H9 (cell line): ENCODE measurements around the gene ZNF350. TPM values are rescaled to one million over a fixed set of nuclear protein-coding genes. Genes with fewer than 3 reads are reported as not detected.
"Not testable (repeated sequence)": the region's sequence is repeated elsewhere in the genome, so short reads cannot be mapped to it uniquely, and the experiment has no call there.

ENCODE experiments used
- DNase-seq: peaks from one replicate; pipeline ENCODE4 v3.0.0-alpha.2; 2017
- H2AFZ ChIP-seq: one replicate; pipeline ENCODE4 v1.6.1; 2013; ENCODE audit warnings: mild to moderate bottlenecking, low read length, control low read depth, moderate library complexity
- H2AK5ac ChIP-seq: 2 replicates; pipeline ENCODE4 v1.6.1; 2013; ENCODE audit warnings: low read length, control low read depth, mixed read lengths; ENCODE audit not compliant: insufficient read length
- H2BK120ac ChIP-seq: one replicate; pipeline ENCODE4 v1.6.1; 2013; ENCODE audit warnings: low read depth, mild to moderate bottlenecking, low read length, control low read depth, inconsistent platforms; ENCODE audit not compliant: poor library complexity, severe bottlenecking
- H2BK12ac ChIP-seq: 2 replicates; pipeline ENCODE4 v1.6.1; 2013; ENCODE audit warnings: low read length, control low read depth, mixed read lengths, low read depth; ENCODE audit not compliant: insufficient read length
- H2BK15ac ChIP-seq: 2 replicates; pipeline ENCODE4 v1.6.1; 2013; ENCODE audit warnings: low read depth, low read length, control low read depth
- H2BK20ac ChIP-seq: one replicate; pipeline ENCODE4 v1.6.1; 2013; ENCODE audit warnings: low read depth, mild to moderate bottlenecking, low read length, control low read depth, inconsistent platforms; ENCODE audit not compliant: poor library complexity, severe bottlenecking
- H2BK5ac ChIP-seq: 2 replicates; pipeline ENCODE4 v1.6.1; 2013; ENCODE audit warnings: low read length, control low read depth, mixed read lengths; ENCODE audit not compliant: insufficient read length
- H3K14ac ChIP-seq: 2 replicates; pipeline ENCODE4 v1.6.1; 2013; ENCODE audit warnings: low read length, control low read depth; ENCODE audit not compliant: insufficient read depth
- H3K18ac ChIP-seq: 2 replicates; pipeline ENCODE4 v1.6.1; 2013; ENCODE audit warnings: low read depth, mild to moderate bottlenecking, mixed read lengths, low read length, control low read depth; ENCODE audit not compliant: insufficient read length
- H3K23ac ChIP-seq: 2 replicates; pipeline ENCODE4 v1.6.1; 2013; ENCODE audit warnings: low read length, control low read depth, mixed read lengths, low read depth; ENCODE audit not compliant: insufficient read length
- H3K23me2 ChIP-seq: 2 replicates; pipeline ENCODE4 v1.6.1; 2013; ENCODE audit warnings: low read depth, mild to moderate bottlenecking, mixed read lengths, low read length, control low read depth; ENCODE audit not compliant: insufficient read length, poor library complexity, severe bottlenecking
- H3K27ac ChIP-seq: 2 replicates; pipeline ENCODE4 v1.5.1; 2013; ENCODE audit warnings: low read length, control low read depth, mixed read lengths, low read depth; ENCODE audit not compliant: insufficient read length
- H3K27me3 ChIP-seq: 2 replicates; pipeline ENCODE4 v1.6.1; 2013; ENCODE audit warnings: low read length, control low read depth, inconsistent platforms; ENCODE audit not compliant: insufficient read depth
- H3K4ac ChIP-seq: 2 replicates; pipeline ENCODE4 v1.6.1; 2013; ENCODE audit warnings: low read depth, mild to moderate bottlenecking, control low read depth, inconsistent platforms, low read length, moderate library complexity
- H3K4me1 ChIP-seq: 2 replicates; pipeline ENCODE4 v1.6.1; 2013; ENCODE audit warnings: low read length, control low read depth, inconsistent platforms; ENCODE audit not compliant: insufficient read depth
- H3K4me2 ChIP-seq: 2 replicates; pipeline ENCODE4 v1.6.1; 2013; ENCODE audit warnings: low read length, control low read depth, mixed read lengths; ENCODE audit not compliant: insufficient read length, insufficient read depth
- H3K56ac ChIP-seq: 2 replicates; pipeline ENCODE4 v1.6.1; 2013; ENCODE audit warnings: low read depth, mild to moderate bottlenecking, mixed read lengths, low read length, control low read depth; ENCODE audit not compliant: insufficient read length
- H3K79me1 ChIP-seq: 2 replicates; pipeline ENCODE4 v1.6.1; 2013; ENCODE audit warnings: low read depth, mild to moderate bottlenecking, moderate library complexity, low read length, control low read depth, inconsistent platforms; ENCODE audit not compliant: insufficient read depth, poor library complexity, severe bottlenecking
- H3K79me2 ChIP-seq: 2 replicates; pipeline ENCODE4 v1.6.1; 2013; ENCODE audit warnings: low read length, control low read depth, inconsistent platforms; ENCODE audit not compliant: insufficient read depth
- H3K9ac ChIP-seq: 2 replicates; pipeline ENCODE4 v1.6.1; 2013; ENCODE audit warnings: low read length, control low read depth, mixed read lengths; ENCODE audit not compliant: insufficient read length; ENCODE audit errors: extremely low read depth
- H3K9me3 ChIP-seq: one replicate; pipeline ENCODE4 v1.6.1; 2013; ENCODE audit warnings: low read depth, low read length, inconsistent platforms; ENCODE audit not compliant: control insufficient read depth
- H3T11ph ChIP-seq: one replicate; pipeline ENCODE4 v1.6.1; 2013; ENCODE audit warnings: mild to moderate bottlenecking, low read length, control low read depth, inconsistent platforms
- H4K20me1 ChIP-seq: one replicate; pipeline ENCODE4 v1.6.1; 2013; ENCODE audit not compliant: control insufficient read depth, insufficient read length, insufficient read depth
- H4K5ac ChIP-seq: 2 replicates; pipeline ENCODE4 v1.6.1; 2013; ENCODE audit warnings: low read depth, mild to moderate bottlenecking, mixed read lengths, low read length, control low read depth; ENCODE audit not compliant: insufficient read length
- H4K8ac ChIP-seq: replicated peaks from 2 replicates; pipeline ENCODE4 v1.6.1; 2013; ENCODE audit warnings: low read length, control low read depth, mixed read lengths, low read depth; ENCODE audit not compliant: insufficient read length
- H4K91ac ChIP-seq: 2 replicates; pipeline ENCODE4 v1.6.1; 2013; ENCODE audit warnings: low read depth, mild to moderate bottlenecking, moderate library complexity, mixed read lengths, low read length, control low read depth; ENCODE audit not compliant: insufficient read length
- H3K27ac Mint-ChIP-seq, 3 experiments: 2 replicates in 2 of 3; 3 replicates in 1 of 3; pipeline ENCODE4 v1.8.0; 2020 to 2021; ENCODE audit warnings: mixed read lengths in 3 of 3, mild to moderate bottlenecking in 1 of 3, moderate library complexity in 1 of 3
- H3K27me3 Mint-ChIP-seq: 2 replicates; pipeline ENCODE4 v1.8.0; 2021; ENCODE audit warnings: low read depth, mild to moderate bottlenecking, moderate library complexity, mixed read lengths
- H3K36me3 Mint-ChIP-seq, 3 experiments: 2 replicates in 2 of 3; 3 replicates in 1 of 3; pipeline ENCODE4 v1.8.0; 2020 to 2021; ENCODE audit warnings: low read depth in 3 of 3, mixed read lengths in 3 of 3; ENCODE audit not compliant: insufficient read depth in 1 of 3
- H3K4me1 Mint-ChIP-seq, 2 experiments: 2 replicates each; pipeline ENCODE4 v1.8.0; 2020; ENCODE audit warnings: mixed read lengths in 2 of 2
- H3K4me3 Mint-ChIP-seq, 2 experiments: 2 replicates in 1 of 2; 3 replicates in 1 of 2; pipeline ENCODE4 v1.8.0; 2020 to 2021; ENCODE audit warnings: mild to moderate bottlenecking in 2 of 2, mixed read lengths in 2 of 2, moderate library complexity in 1 of 2
- H3K9me3 Mint-ChIP-seq, 2 experiments: 2 replicates in 1 of 2; 3 replicates in 1 of 2; pipeline ENCODE4 v1.8.0; 2020; ENCODE audit warnings: mild to moderate bottlenecking in 2 of 2, mixed read lengths in 2 of 2, moderate library complexity in 1 of 2
- WGBS: extraction: QIAGEN DNeasy Blood & Tissue Kit; methylation state at CpG from one replicate; pipeline ENCODE4 v1.1.7; 2013; ENCODE audit warnings: missing lambda C conversion rate, low lambda C conversion rate, mixed read lengths; ENCODE audit not compliant: insufficient read length; ENCODE audit errors: extremely low coverage; 5-methylcytosine and 5-hydroxymethylcytosine counted together
- total RNA-seq: library from RNA; stranded (reverse); gene quantifications from 2 replicates; pipeline ENCODE4 v1.2.1, GENCODE V29; 2021
- TF ChIP-seq, protein P1 (sequence below): fragments of 200-600 bp; sonication (generic); conservative IDR thresholded peaks from 3 replicates; pipeline ENCODE4 v1.8.0; 2021; ENCODE audit warnings: antibody characterized with exemption, mild to moderate bottlenecking

ZNF350 gene
- total RNA-seq, 1 experiment from 2014 or later = 12.9 TPM

DNA sequence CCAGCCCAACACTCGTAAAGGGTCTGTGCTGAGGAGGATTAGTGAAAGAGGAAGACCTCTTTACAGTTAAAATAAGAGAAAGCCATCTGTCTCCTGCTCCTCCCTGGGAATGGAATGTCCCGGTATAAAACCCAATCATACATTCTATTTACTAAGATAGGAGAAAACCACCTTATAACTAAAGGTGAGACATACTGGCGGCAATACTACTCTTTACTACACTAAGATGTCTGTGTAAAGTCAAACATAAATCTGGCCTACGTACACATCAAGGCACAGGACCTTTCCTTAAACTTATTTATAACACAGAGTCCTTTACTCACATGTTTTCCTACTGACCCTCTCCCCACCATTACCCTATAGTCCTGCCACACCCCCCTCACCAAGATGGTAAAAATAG, 3.3 kb downstream of the ZNF350 start:
- H4K5ac ChIP-seq = no peak overlapping the region
- no peak overlapping the region for H3K4ac ChIP-seq
- no peak overlapping the region for H2BK120ac ChIP-seq
- H2BK12ac ChIP-seq = no peak overlapping the region
- no CpG with 5 or more reads among the region's 4 CpGs for WGBS
- no peak overlapping the region for H2BK20ac ChIP-seq
- peaks cover 43 to 54% (median 45%) of the 10 kb centered on the region in 3 experiments for H3K36me3 Mint-ChIP-seq
- peaks cover 4 to 8% of the 10 kb centered on the region in 2 experiments for H3K4me1 Mint-ChIP-seq
- no peak overlapping the region for H3K56ac ChIP-seq
- no peak for DNase-seq
- no peak overlapping the region for H3K27ac Mint-ChIP-seq
- H3K23ac ChIP-seq = no peak overlapping the region
- no peaks in the 10 kb centered on the region for H3K79me1 ChIP-seq
- no peak overlapping the region for H3K4me3 Mint-ChIP-seq
- no peak overlapping the region for H4K91ac ChIP-seq
- no peak overlapping the region for H3K18ac ChIP-seq
- TF ChIP-seq, protein P1, sequence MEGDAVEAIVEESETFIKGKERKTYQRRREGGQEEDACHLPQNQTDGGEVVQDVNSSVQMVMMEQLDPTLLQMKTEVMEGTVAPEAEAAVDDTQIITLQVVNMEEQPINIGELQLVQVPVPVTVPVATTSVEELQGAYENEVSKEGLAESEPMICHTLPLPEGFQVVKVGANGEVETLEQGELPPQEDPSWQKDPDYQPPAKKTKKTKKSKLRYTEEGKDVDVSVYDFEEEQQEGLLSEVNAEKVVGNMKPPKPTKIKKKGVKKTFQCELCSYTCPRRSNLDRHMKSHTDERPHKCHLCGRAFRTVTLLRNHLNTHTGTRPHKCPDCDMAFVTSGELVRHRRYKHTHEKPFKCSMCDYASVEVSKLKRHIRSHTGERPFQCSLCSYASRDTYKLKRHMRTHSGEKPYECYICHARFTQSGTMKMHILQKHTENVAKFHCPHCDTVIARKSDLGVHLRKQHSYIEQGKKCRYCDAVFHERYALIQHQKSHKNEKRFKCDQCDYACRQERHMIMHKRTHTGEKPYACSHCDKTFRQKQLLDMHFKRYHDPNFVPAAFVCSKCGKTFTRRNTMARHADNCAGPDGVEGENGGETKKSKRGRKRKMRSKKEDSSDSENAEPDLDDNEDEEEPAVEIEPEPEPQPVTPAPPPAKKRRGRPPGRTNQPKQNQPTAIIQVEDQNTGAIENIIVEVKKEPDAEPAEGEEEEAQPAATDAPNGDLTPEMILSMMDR = no peak
- no peaks in the 10 kb centered on the region for H4K20me1 ChIP-seq
- no peaks in the 10 kb centered on the region for H3K27me3 ChIP-seq
- H3K9me3 ChIP-seq = peaks cover 11% of the 10 kb centered on the region
- no peak overlapping the region for H3K27ac ChIP-seq
- no peak overlapping the region for H2BK15ac ChIP-seq
- H2AK5ac ChIP-seq = no peak overlapping the region
- peaks cover 7% of the 10 kb centered on the region; the same call in 1 of the 2 replicates for H3K79me2 ChIP-seq
- no peak overlapping the region for H4K8ac ChIP-seq
- H2AFZ ChIP-seq = no peak overlapping the region
- H3K23me2 ChIP-seq = peaks cover 8% of the 10 kb centered on the region
- H3K4me1 ChIP-seq = no peaks in the 10 kb centered on the region; the same call in 1 of the 2 replicates
- no peak overlapping the region for H3K14ac ChIP-seq
- H3K9ac ChIP-seq = no peak overlapping the region
- peaks cover 2% of the 10 kb centered on the region for H3K27me3 Mint-ChIP-seq
- peaks cover 44 to 67% of the 10 kb centered on the region in 2 experiments for H3K9me3 Mint-ChIP-seq
- H3K4me2 ChIP-seq = no peak overlapping the region
- H3T11ph ChIP-seq = no peak overlapping the region
- H2BK5ac ChIP-seq = no peak overlapping the region

DNA sequence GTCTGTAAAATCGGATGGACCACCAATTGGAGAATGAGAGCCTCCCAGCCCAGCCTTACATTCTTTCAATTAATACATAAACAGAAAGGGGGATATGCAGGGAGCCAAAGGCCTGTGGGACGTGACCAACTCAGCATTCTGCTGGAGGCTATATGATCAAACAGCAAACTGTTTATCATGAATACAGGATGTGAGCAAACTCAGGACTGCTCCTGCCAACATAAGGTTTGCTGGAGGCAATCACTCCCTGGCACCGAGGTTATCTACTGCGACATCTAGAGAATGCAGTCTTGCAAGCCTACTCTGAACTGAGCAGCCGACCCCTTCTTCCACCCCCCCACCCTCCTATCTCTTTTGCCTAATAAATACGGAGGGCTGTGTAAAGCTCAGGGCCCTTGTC, 5.7 kb downstream of the ZNF350 start:
- H3K27ac Mint-ChIP-seq, H3K79me1 ChIP-seq, H3K23me2 ChIP-seq, H2BK5ac ChIP-seq, H2BK15ac ChIP-seq, H3K27me3 Mint-ChIP-seq, H3K27me3 ChIP-seq, H2BK20ac ChIP-seq, H3K4ac ChIP-seq, H4K91ac ChIP-seq, DNase-seq, H3K27ac ChIP-seq, H3K9ac ChIP-seq, H3K4me2 ChIP-seq, H3K56ac ChIP-seq, H4K8ac ChIP-seq, H2BK12ac ChIP-seq, H3K79me2 ChIP-seq, H3K4me1 ChIP-seq, H2AK5ac ChIP-seq, H2AFZ ChIP-seq, H2BK120ac ChIP-seq, H3T11ph ChIP-seq, H4K5ac ChIP-seq, H3K14ac ChIP-seq, H3K18ac ChIP-seq, H4K20me1 ChIP-seq, H3K4me1 Mint-ChIP-seq, H3K23ac ChIP-seq, H3K4me3 Mint-ChIP-seq: not testable (repeated sequence)
- H3K9me3 ChIP-seq = peaks cover 11% of the 10 kb centered on the region
- WGBS = no CpG with 5 or more reads among the region's 6 CpGs
- Mint-ChIP-seq H3K9me3 (peaks cover 46 to 74% of the 10 kb centered on the region in 2 experiments), H3K36me3 (peaks cover 49 to 57% (median 54%) of the 10 kb centered on the region in 3 experiments)
